H1 (cell line): ENCODE measurements around the gene PCYT2. TPM values are rescaled to one million over a fixed set of nuclear protein-coding genes. Genes with fewer than 3 reads are reported as not detected.

Experiments used
- CTCF ChIA-PET: fragments of 300-600 bp; sonication (Branson Sonifier 250); formaldehyde crosslinking; loops from one replicate; lab custom pipeline; 2021; ENCODE audit not compliant: partially characterized antibody; lab: Charles Lee
- POLR2A ChIA-PET: fragments of 300-600 bp; sonication (Branson Sonifier 250); formaldehyde crosslinking; loops from one replicate; lab custom pipeline; 2021; ENCODE audit warnings: inconsistent platforms; ENCODE audit not compliant: partially characterized antibody; lab: Charles Lee
- DNase-seq, 2 experiments: peaks; one replicate each; pipeline versions ENCODE4 v3.0.0 to v3.0.0-alpha.2; 2010 to 2022; ENCODE audit warnings: low spot score in 2 of 2, low read depth in 1 of 2, mixed read lengths in 1 of 2
- FAIRE-seq: peaks from 2 replicates; lab custom pipeline; 2011; peaks lifted over from hg19 to GRCh38; lab: Jason Lieb, UNC
- H2AFZ ChIP-seq: 2 replicates; pipeline ENCODE4 v1.8.1; 2012; ENCODE audit warnings: low read length, inconsistent platforms
- H2AK5ac ChIP-seq: 2 replicates; pipeline ENCODE4 v1.6.1; 2013; ENCODE audit warnings: low read depth, low read length
- H2BK120ac ChIP-seq: replicated peaks from 2 replicates; pipeline ENCODE3; 2013; ENCODE audit warnings: low read depth, low read length, inconsistent platforms
- H2BK12ac ChIP-seq: 2 replicates; pipeline ENCODE4 v1.6.1; 2013; ENCODE audit warnings: low read depth, low read length
- H2BK15ac ChIP-seq: 2 replicates; pipeline ENCODE4 v1.6.1; 2013; ENCODE audit warnings: low read length
- H2BK20ac ChIP-seq: 2 replicates; pipeline ENCODE4 v1.6.1; 2013; ENCODE audit warnings: low read length
- H2BK5ac ChIP-seq: 2 replicates; pipeline ENCODE4 v1.6.1; 2013; ENCODE audit warnings: low read depth, low read length
- H3K14ac ChIP-seq: 2 replicates; pipeline ENCODE4 v1.6.1; 2013; ENCODE audit warnings: inconsistent platforms; ENCODE audit not compliant: insufficient read length
- H3K18ac ChIP-seq: 2 replicates; pipeline ENCODE4 v1.6.1; 2013; ENCODE audit warnings: low read length; ENCODE audit errors: extremely low read depth
- H3K23ac ChIP-seq: 2 replicates; pipeline ENCODE4 v1.6.1; 2013; ENCODE audit warnings: inconsistent platforms; ENCODE audit not compliant: insufficient read length
- H3K23me2 ChIP-seq: 2 replicates; pipeline ENCODE4 v1.6.1; 2013; ENCODE audit warnings: low read depth, low read length
- H3K27ac ChIP-seq: 2 replicates; pipeline ENCODE4 v1.6.1; 2011; ENCODE audit warnings: low read depth, low read length, inconsistent platforms
- H3K27me3 ChIP-seq, 4 experiments: replicated peaks in 1 of 4; 1 replicate in 1 of 4; 2 replicates in 3 of 4; pipeline versions ENCODE4 v1.6.1 to v1.8.1; 2011 to 2013; ENCODE audit warnings: low read length in 3 of 4, mild to moderate bottlenecking in 3 of 4, inconsistent platforms in 2 of 4, mixed read lengths in 2 of 4, moderate library complexity in 1 of 4; ENCODE audit not compliant: control insufficient read depth in 3 of 4, insufficient read depth in 3 of 4; ENCODE audit errors: extremely low read depth in 1 of 4
- H3K36me3 ChIP-seq, 4 experiments: 2 replicates each; pipeline versions ENCODE4 v1.6.1 to v1.8.1; 2011 to 2013; ENCODE audit warnings: mild to moderate bottlenecking in 4 of 4, low read length in 3 of 4, moderate library complexity in 2 of 4, control low read depth in 1 of 4, inconsistent platforms in 1 of 4; ENCODE audit not compliant: insufficient read depth in 4 of 4, control insufficient read depth in 2 of 4
- H3K4ac ChIP-seq: replicated peaks from 2 replicates; pipeline ENCODE3; 2013; ENCODE audit warnings: low read length, low read depth, mixed read lengths, inconsistent platforms; ENCODE audit not compliant: insufficient read length
- H3K4me1 ChIP-seq, 4 experiments: replicated peaks in 1 of 4; 1 replicate in 1 of 4; 2 replicates in 3 of 4; pipeline versions ENCODE4 v1.6.1 to v1.8.1; 2011 to 2013; ENCODE audit warnings: low read length in 3 of 4, inconsistent platforms in 2 of 4, mixed read lengths in 1 of 4; ENCODE audit not compliant: insufficient read depth in 4 of 4, control insufficient read depth in 3 of 4
- H3K4me2 ChIP-seq, 2 experiments: 2 replicates each; pipeline versions ENCODE4 v1.6.1 to v1.8.1; 2011 to 2013; ENCODE audit warnings: low read depth in 2 of 2, low read length in 2 of 2, control low read depth in 1 of 2, inconsistent platforms in 1 of 2, mild to moderate bottlenecking in 1 of 2; ENCODE audit not compliant: insufficient read depth in 1 of 2
- H3K4me3 ChIP-seq, 4 experiments: fragments of 200-600, 300-600 bp in 1 of 4; sonication (generic), shearing (Covaris generic), sonication (Bioruptor Twin) in 1 of 4; 2 replicates each; pipeline versions ENCODE4 v1.5.1 to v1.8.1; 2011 to 2016; ENCODE audit warnings: low read length in 4 of 4, low read depth in 3 of 4, control low read depth in 2 of 4, inconsistent platforms in 2 of 4, mild to moderate bottlenecking in 2 of 4, mixed read lengths in 1 of 4, moderate library complexity in 1 of 4; ENCODE audit not compliant: insufficient read depth in 2 of 4; ENCODE audit errors: extremely low read depth in 1 of 4
- H3K56ac ChIP-seq: replicated peaks from 2 replicates; pipeline ENCODE3; 2013; ENCODE audit warnings: low read depth, mild to moderate bottlenecking, mixed read lengths, low read length, inconsistent platforms; ENCODE audit not compliant: insufficient read length
- H3K79me1 ChIP-seq: 2 replicates; pipeline ENCODE4 v1.6.1; 2013; ENCODE audit warnings: low read depth, low read length, control low read depth
- H3K79me2 ChIP-seq, 2 experiments: 2 replicates each; pipeline versions ENCODE4 v1.6.1 to v1.8.1; 2012 to 2013; ENCODE audit warnings: low read length in 2 of 2, mild to moderate bottlenecking in 2 of 2, inconsistent platforms in 1 of 2; ENCODE audit not compliant: insufficient read depth in 2 of 2, control insufficient read depth in 1 of 2
- H3K9ac ChIP-seq, 4 experiments: replicated peaks in 1 of 4; 1 replicate in 1 of 4; 2 replicates in 3 of 4; pipeline versions ENCODE4 v1.6.1 to v1.8.1; 2011 to 2013; ENCODE audit warnings: low read depth in 3 of 4, low read length in 3 of 4, control low read depth in 2 of 4, mild to moderate bottlenecking in 2 of 4, moderate library complexity in 2 of 4, inconsistent platforms in 1 of 4; ENCODE audit errors: extremely low read depth in 1 of 4
- H3K9me3 ChIP-seq, 2 experiments: 2 replicates each; pipeline versions ENCODE4 v1.6.1 to v1.8.1; 2012 to 2013; ENCODE audit warnings: mild to moderate bottlenecking in 2 of 2, moderate library complexity in 2 of 2, control low read depth in 1 of 2, inconsistent platforms in 1 of 2, low read depth in 1 of 2, low read length in 1 of 2, mixed read lengths in 1 of 2; ENCODE audit not compliant: insufficient read depth in 2 of 2
- H4K20me1 ChIP-seq, 2 experiments: replicated peaks in 1 of 2; 2 replicates each; pipeline versions ENCODE3 to v1.8.1; 2011 to 2013; ENCODE audit warnings: inconsistent platforms in 2 of 2, low read length in 2 of 2, mild to moderate bottlenecking in 1 of 2; ENCODE audit not compliant: insufficient read depth in 2 of 2, control insufficient read depth in 1 of 2
- H4K5ac ChIP-seq: 2 replicates; pipeline ENCODE4 v1.6.1; 2013; ENCODE audit warnings: low read length, low read depth, mixed read lengths, inconsistent platforms; ENCODE audit not compliant: insufficient read length
- H4K8ac ChIP-seq: 2 replicates; pipeline ENCODE4 v1.8.0; 2013; ENCODE audit warnings: mild to moderate bottlenecking, moderate library complexity, low read length, inconsistent platforms; ENCODE audit not compliant: insufficient read depth; ENCODE audit errors: extremely low read depth
- H4K91ac ChIP-seq: replicated peaks from 2 replicates; pipeline ENCODE3; 2013; ENCODE audit warnings: low read length, mixed read lengths, inconsistent platforms; ENCODE audit not compliant: insufficient read length
- CEBPB ChIP-seq: IDR thresholded peaks from 2 replicates; pipeline ENCODE4 v1.6.1; 2012; ENCODE audit warnings: low read depth, low read length
- HDAC2 ChIP-seq, 2 experiments: fragments of 300-600 bp in 1 of 2; sonication (generic) in 1 of 2; IDR thresholded peaks; 2 replicates each; pipeline ENCODE4 v1.6.1; 2011 to 2012; ENCODE audit warnings: low read depth in 2 of 2, low read length in 2 of 2, mild to moderate bottlenecking in 2 of 2, moderate library complexity in 2 of 2, borderline replicate concordance in 1 of 2, inconsistent platforms in 1 of 2
- HDAC6 ChIP-seq: IDR thresholded peaks from one replicate; pipeline ENCODE4 v1.7.1; 2012; ENCODE audit warnings: low read depth, mild to moderate bottlenecking, inconsistent platforms, low read length, moderate library complexity
- KDM1A ChIP-seq: fragments of 200-600, 300-600 bp; sonication (generic); IDR thresholded peaks from 2 replicates; pipeline ENCODE4 v1.7.1; 2016; ENCODE audit warnings: mild to moderate bottlenecking, low read length, borderline replicate concordance
- POU5F1 ChIP-seq: IDR thresholded peaks from 2 replicates; pipeline ENCODE4 v1.6.1; 2011; ENCODE audit warnings: low read depth, mild to moderate bottlenecking, low read length, moderate library complexity
- SIX5 ChIP-seq: IDR thresholded peaks from 2 replicates; pipeline ENCODE4 v1.6.1; 2011; ENCODE audit warnings: mild to moderate bottlenecking, low read depth, low read length
- SUZ12 ChIP-seq: fragments of 200-600 bp; sonication (generic); IDR thresholded peaks from 2 replicates; pipeline ENCODE4 v1.6.1; 2012; ENCODE audit warnings: mild to moderate bottlenecking, inconsistent platforms, low read length, moderate library complexity, mixed read lengths
- TBP ChIP-seq: IDR thresholded peaks from 2 replicates; pipeline ENCODE4 v1.6.1; 2011; ENCODE audit warnings: low read depth, low read length, improper control_type of control experiment
- TEAD4 ChIP-seq: IDR thresholded peaks from 2 replicates; pipeline ENCODE4 v1.6.1; 2012; ENCODE audit warnings: low read depth, low read length, inconsistent platforms, mixed read lengths
- WGBS, 2 experiments: shearing (Covaris generic) in 1 of 2; methylation state at CpG; one replicate each; pipeline versions ENCODE4 v1.1.6 to v1.1.7; 2013 to 2015; ENCODE audit warnings: low lambda C conversion rate in 2 of 2, mixed read lengths in 2 of 2, inconsistent platforms in 1 of 2, low coverage in 1 of 2, missing lambda C conversion rate in 1 of 2; ENCODE audit not compliant: insufficient replicate concordance in 2 of 2, insufficient coverage in 1 of 2, insufficient read length in 1 of 2; ENCODE audit errors: extremely low coverage in 1 of 2, missing lambda C conversion rate in 1 of 2; 5-methylcytosine and 5-hydroxymethylcytosine counted together
- polyA plus RNA-seq, 7 experiments: library from polyadenylated mRNA; depleted of rRNA in 3 of 7; stranded (reverse) in 5 of 7; unstranded in 2 of 7; fragments of >200 nt in 5 of 7; fragments of 200-250 nt in 2 of 7; gene quantifications; 1 replicate in 5 of 7; 2 replicates in 1 of 7; 4 replicates in 1 of 7; pipeline versions ENCODE4 v1.2.1 to v1.2.3, GENCODE V29; 2011 to 2013; ENCODE audit warnings: missing spikeins in 2 of 7, mixed read lengths in 2 of 7
- total RNA-seq: library from RNA; stranded (reverse); fragmentation: NEBNext Ultra II Directional; extraction: Animal tissue kit (Norgen Biotek cat#: 25700); gene quantifications from 2 replicates; pipeline ENCODE4 v1.2.1, GENCODE V29; 2021
- TF ChIP-seq, protein P1 (sequence below), 3 experiments: IDR thresholded peaks; 1 replicate in 2 of 3; 2 replicates in 1 of 3; pipeline versions ENCODE4 v1.5.1 to v1.6.1; 2011; ENCODE audit warnings: low read length in 3 of 3, mild to moderate bottlenecking in 3 of 3, inconsistent platforms in 2 of 3, low read depth in 1 of 3, moderate library complexity in 1 of 3; ENCODE audit not compliant: insufficient read depth in 1 of 3; ENCODE audit errors: control extremely low read depth in 1 of 3
- TF ChIP-seq, protein P2 (sequence below): IDR thresholded peaks from 2 replicates; pipeline ENCODE4 v1.6.1; 2011; ENCODE audit warnings: low read depth, mild to moderate bottlenecking, low read length; ENCODE audit not compliant: insufficient read depth

Gene PCYT2
- total and polyA plus RNA-seq, 2 of the 8 experiments (the other 6 are each of a cell fraction or from before 2014, with no cell fraction given): 29.9 to 31.3 TPM

DNA sequence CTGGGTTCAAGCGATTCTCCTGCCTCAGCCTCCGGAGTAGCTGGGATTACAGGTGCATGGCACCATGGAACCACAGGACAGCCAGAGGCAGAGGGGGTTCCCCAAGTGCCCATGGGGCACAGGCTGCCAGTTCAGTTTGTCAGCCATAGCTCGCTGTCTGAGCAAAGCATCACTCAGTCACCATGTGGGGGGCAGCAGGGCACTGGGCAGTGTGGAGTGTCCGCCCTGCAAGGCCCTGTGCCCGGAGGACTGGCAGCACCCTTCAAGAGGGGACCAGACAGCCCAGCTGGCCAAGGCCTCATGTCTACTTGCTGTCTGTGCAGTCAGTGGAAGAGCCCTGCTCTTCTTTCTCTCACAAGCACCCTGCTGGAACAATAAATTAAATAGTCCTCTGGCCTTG, 26.2 kb downstream of the PCYT2 start:
- H3K4ac ChIP-seq: no peak overlapping the region
- H3K4me3 ChIP-seq: no peak overlapping the region
- POLR2A ChIA-PET: interaction anchor here (0.7 to 12.3 kb wide), 14 partner anchors 8 to 177 kb away, joined by 3 to 151 read pairs (median 4); partner anchors contain the start of genes ARHGDIA, CENPX, NPB and P4HB
- H4K20me1 ChIP-seq: peaks cover 19 to 23% of the 10 kb centered on the region in 2 experiments
- no peak overlapping the region for H3K18ac ChIP-seq
- no peak overlapping the region for H2AFZ ChIP-seq
- H4K91ac ChIP-seq: no peak overlapping the region
- no peak overlapping the region for H2BK15ac ChIP-seq
- DNase-seq (no peak), FAIRE-seq (no peak)
- H3K23ac ChIP-seq: no peak overlapping the region
- peaks cover 34 to 64% (median 41%) of the 10 kb centered on the region in 4 experiments for H3K36me3 ChIP-seq
- no peak overlapping the region for H3K27ac ChIP-seq
- CTCF ChIA-PET: interaction anchor here (0.5 to 3.9 kb wide), 3 partner anchors 15 to 63 kb away, joined by 3 to 24 read pairs (median 3); partner anchors contain the start of gene ARHGDIA
- H2BK5ac ChIP-seq: no peak overlapping the region
- H3K4me2 ChIP-seq: no peak overlapping the region
- H3K4me1 ChIP-seq: no peaks in the 10 kb centered on the region; a peak in 1 of 7 replicates
- H2BK12ac ChIP-seq: no peak overlapping the region
- peaks cover 14% of the 10 kb centered on the region for H3K79me1 ChIP-seq
- no peak overlapping the region for H2BK20ac ChIP-seq
- H4K8ac ChIP-seq: no peak overlapping the region
- H3K23me2 ChIP-seq: no peaks in the 10 kb centered on the region
- H3K9ac ChIP-seq: no peak overlapping the region
- no peaks in the 10 kb centered on the region for H3K9me3 ChIP-seq
- H3K79me2 ChIP-seq: peaks cover 0 to 24% of the 10 kb centered on the region in 2 experiments; a peak in 3 of 4 replicates
- H3K27me3 ChIP-seq: no peaks in the 10 kb centered on the region
- H2BK120ac ChIP-seq: no peak overlapping the region
- no peak overlapping the region for H3K56ac ChIP-seq
- no peak overlapping the region for H3K14ac ChIP-seq
- no peak overlapping the region for H4K5ac ChIP-seq
- WGBS, 2 experiments: 89% methylated on average over 4 of the region's 5 CpGs; no CpG with 5 or more reads in 1 of the 2 experiments
- no peak overlapping the region for H2AK5ac ChIP-seq
- TF ChIP-seq KDM1A (no peak), HDAC2 (IDR thresholded peaks at IDR 0.05; ENCODE audit: borderline replicate concordance in 1 of 2, low read depth in 2 of 2, low read length in 2 of 2) (no peak), TEAD4 (no peak), SUZ12 (no peak), CEBPB (no peak), POU5F1 (no peak), SIX5 (no peak), HDAC6 (no peak), TBP (no peak)
- TF ChIP-seq, protein P1, sequence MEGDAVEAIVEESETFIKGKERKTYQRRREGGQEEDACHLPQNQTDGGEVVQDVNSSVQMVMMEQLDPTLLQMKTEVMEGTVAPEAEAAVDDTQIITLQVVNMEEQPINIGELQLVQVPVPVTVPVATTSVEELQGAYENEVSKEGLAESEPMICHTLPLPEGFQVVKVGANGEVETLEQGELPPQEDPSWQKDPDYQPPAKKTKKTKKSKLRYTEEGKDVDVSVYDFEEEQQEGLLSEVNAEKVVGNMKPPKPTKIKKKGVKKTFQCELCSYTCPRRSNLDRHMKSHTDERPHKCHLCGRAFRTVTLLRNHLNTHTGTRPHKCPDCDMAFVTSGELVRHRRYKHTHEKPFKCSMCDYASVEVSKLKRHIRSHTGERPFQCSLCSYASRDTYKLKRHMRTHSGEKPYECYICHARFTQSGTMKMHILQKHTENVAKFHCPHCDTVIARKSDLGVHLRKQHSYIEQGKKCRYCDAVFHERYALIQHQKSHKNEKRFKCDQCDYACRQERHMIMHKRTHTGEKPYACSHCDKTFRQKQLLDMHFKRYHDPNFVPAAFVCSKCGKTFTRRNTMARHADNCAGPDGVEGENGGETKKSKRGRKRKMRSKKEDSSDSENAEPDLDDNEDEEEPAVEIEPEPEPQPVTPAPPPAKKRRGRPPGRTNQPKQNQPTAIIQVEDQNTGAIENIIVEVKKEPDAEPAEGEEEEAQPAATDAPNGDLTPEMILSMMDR (IDR thresholded peaks at IDR 0.05; ENCODE audit: control extremely low read depth in 1 of 3, insufficient read depth in 1 of 3, low read depth in 1 of 3, low read length in 3 of 3): no peak
- TF ChIP-seq, protein P2, sequence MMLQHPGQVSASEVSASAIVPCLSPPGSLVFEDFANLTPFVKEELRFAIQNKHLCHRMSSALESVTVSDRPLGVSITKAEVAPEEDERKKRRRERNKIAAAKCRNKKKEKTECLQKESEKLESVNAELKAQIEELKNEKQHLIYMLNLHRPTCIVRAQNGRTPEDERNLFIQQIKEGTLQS: no peak
